Hepatocyte (in vitro differentiated cells): Measurements from ENCODE around the gene DNTT. TPM values are rescaled to one million over a fixed set of nuclear protein-coding genes. Genes with fewer than 3 reads are reported as not detected.

Source experiments
- DNase-seq: peaks from one replicate; pipeline ENCODE4 v3.0.0-alpha.2; 2016; ENCODE audit warnings: low spot score
- H2AFZ ChIP-seq: fragments of 200-600 bp; sonication (generic); 2 replicates; pipeline ENCODE4 v1.6.0; 2016; ENCODE audit warnings: antibody characterized with exemption, mild to moderate bottlenecking
- H3K27ac ChIP-seq: fragments of 200-600 bp; sonication (generic); 2 replicates; pipeline ENCODE4 v1.5.1; 2016; ENCODE audit warnings: mild to moderate bottlenecking
- H3K27me3 ChIP-seq: fragments of 200-600 bp; sonication (generic); 2 replicates; pipeline ENCODE4 v1.6.1; 2016
- H3K36me3 ChIP-seq: fragments of 200-600 bp; sonication (generic); replicated peaks from 2 replicates; pipeline ENCODE4 v1.5.1; 2016; ENCODE audit warnings: low read depth; ENCODE audit not compliant: insufficient read depth
- H3K4me1 ChIP-seq: fragments of 200-600 bp; sonication (generic); 2 replicates; pipeline ENCODE4 v1.5.1; 2016; ENCODE audit warnings: mild to moderate bottlenecking, moderate library complexity; ENCODE audit not compliant: insufficient read depth
- H3K4me2 ChIP-seq: fragments of 200-600 bp; sonication (generic); 2 replicates; pipeline ENCODE4 v1.6.0; 2016
- H3K4me3 ChIP-seq: fragments of 200-600 bp; sonication (generic); 2 replicates; pipeline ENCODE4 v1.5.1; 2016; ENCODE audit warnings: mild to moderate bottlenecking
- H3K79me2 ChIP-seq: fragments of 200-600 bp; sonication (generic); 2 replicates; pipeline ENCODE4 v1.6.0; 2017; ENCODE audit warnings: mild to moderate bottlenecking
- H3K9me2 ChIP-seq: fragments of 200-600 bp; sonication (generic); replicated peaks from 2 replicates; pipeline ENCODE4 v1.6.0; 2017; ENCODE audit warnings: mild to moderate bottlenecking; ENCODE audit not compliant: insufficient read depth
- H3K9me3 ChIP-seq: fragments of 200-600 bp; sonication (generic); 2 replicates; pipeline ENCODE4 v1.5.1; 2016; ENCODE audit warnings: low read depth, mild to moderate bottlenecking
- H4K20me1 ChIP-seq: fragments of 200-600 bp; sonication (generic); 2 replicates; pipeline ENCODE4 v1.6.0; 2016; ENCODE audit warnings: mild to moderate bottlenecking; ENCODE audit not compliant: insufficient read depth, poor library complexity, severe bottlenecking
- EZH2 ChIP-seq: fragments of 200-600 bp; sonication (generic); IDR thresholded peaks from 2 replicates; pipeline ENCODE4 v1.6.1; 2016; ENCODE audit warnings: antibody characterized with exemption, mild to moderate bottlenecking, borderline replicate concordance
- EZH2phosphoT487 ChIP-seq: fragments of 200-600 bp; sonication (generic); IDR thresholded peaks from one replicate; pipeline ENCODE4 v1.6.1; 2018; ENCODE audit warnings: antibody characterized with exemption, mild to moderate bottlenecking, low read depth, moderate library complexity; ENCODE audit not compliant: unreplicated experiment, severe bottlenecking
- WGBS: methylation state at CpG from one replicate; pipeline ENCODE4 v1.1.6; 2016; ENCODE audit warnings: low lambda C conversion rate; ENCODE audit errors: missing lambda C conversion rate; 5-methylcytosine and 5-hydroxymethylcytosine counted together
- polyA plus RNA-seq: library from polyadenylated mRNA; unstranded; fragments of >200 nt; fragmentation: Nextera tagmentation; extraction: Ambion mirVana; gene quantifications from 2 replicates; pipeline ENCODE4 v1.2.1, GENCODE V29; 2016
- total RNA-seq: library from RNA; depleted of rRNA; stranded (reverse); fragments of >200 nt; gene quantifications from 2 replicates; pipeline ENCODE4 v1.2.3, GENCODE V29; 2014
- TF ChIP-seq, protein P1 (sequence below): fragments of 200-600 bp; sonication (generic); IDR thresholded peaks from 2 replicates; pipeline ENCODE4 v1.5.1; 2016; ENCODE audit warnings: antibody characterized with exemption, mild to moderate bottlenecking; ENCODE audit not compliant: poor library complexity

Gene DNTT
- total and polyA plus RNA-seq, 2 experiments from 2014 or later = 0.10 TPM; not detected in 1

DNA sequence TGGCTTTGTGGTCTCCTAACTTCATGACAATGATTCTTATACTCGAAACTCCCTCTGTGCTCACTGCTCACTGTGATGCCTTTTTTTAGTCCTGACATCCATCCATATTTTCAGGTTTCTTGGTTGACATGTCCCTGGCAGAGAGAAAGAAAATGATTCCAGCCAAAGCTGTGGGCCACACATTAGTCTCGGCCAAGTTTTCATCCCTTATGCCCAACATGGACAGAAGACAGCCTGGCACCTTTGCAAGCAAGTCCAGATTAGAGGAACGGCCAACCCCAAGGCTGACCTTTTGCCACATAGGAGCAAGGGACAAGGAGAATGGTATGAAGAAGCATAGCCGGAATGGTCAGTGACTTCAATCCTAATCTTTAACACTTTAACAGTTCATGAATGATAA lies 63.2 kb downstream of the DNTT start:
- H3K36me3 ChIP-seq = no peaks in the 10 kb centered on the region
- no peak overlapping the region for H3K4me3 ChIP-seq
- H3K9me2 ChIP-seq = no peaks in the 10 kb centered on the region
- H3K27me3 ChIP-seq = no peaks in the 10 kb centered on the region
- no peak overlapping the region for H3K4me2 ChIP-seq
- no peaks in the 10 kb centered on the region for H3K79me2 ChIP-seq
- no peak for DNase-seq
- no peak for TF ChIP-seq EZH2
- TF ChIP-seq, protein P1, sequence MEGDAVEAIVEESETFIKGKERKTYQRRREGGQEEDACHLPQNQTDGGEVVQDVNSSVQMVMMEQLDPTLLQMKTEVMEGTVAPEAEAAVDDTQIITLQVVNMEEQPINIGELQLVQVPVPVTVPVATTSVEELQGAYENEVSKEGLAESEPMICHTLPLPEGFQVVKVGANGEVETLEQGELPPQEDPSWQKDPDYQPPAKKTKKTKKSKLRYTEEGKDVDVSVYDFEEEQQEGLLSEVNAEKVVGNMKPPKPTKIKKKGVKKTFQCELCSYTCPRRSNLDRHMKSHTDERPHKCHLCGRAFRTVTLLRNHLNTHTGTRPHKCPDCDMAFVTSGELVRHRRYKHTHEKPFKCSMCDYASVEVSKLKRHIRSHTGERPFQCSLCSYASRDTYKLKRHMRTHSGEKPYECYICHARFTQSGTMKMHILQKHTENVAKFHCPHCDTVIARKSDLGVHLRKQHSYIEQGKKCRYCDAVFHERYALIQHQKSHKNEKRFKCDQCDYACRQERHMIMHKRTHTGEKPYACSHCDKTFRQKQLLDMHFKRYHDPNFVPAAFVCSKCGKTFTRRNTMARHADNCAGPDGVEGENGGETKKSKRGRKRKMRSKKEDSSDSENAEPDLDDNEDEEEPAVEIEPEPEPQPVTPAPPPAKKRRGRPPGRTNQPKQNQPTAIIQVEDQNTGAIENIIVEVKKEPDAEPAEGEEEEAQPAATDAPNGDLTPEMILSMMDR = no peak
- no peak for TF ChIP-seq EZH2phosphoT487
- 91% methylated on average over 4 of the region's 4 CpGs for WGBS
- no peaks in the 10 kb centered on the region for H3K4me1 ChIP-seq
- H4K20me1 ChIP-seq = no peaks in the 10 kb centered on the region
- no peak overlapping the region for H3K27ac ChIP-seq
- H2AFZ ChIP-seq = no peak overlapping the region
- H3K9me3 ChIP-seq = no peaks in the 10 kb centered on the region

DNA sequence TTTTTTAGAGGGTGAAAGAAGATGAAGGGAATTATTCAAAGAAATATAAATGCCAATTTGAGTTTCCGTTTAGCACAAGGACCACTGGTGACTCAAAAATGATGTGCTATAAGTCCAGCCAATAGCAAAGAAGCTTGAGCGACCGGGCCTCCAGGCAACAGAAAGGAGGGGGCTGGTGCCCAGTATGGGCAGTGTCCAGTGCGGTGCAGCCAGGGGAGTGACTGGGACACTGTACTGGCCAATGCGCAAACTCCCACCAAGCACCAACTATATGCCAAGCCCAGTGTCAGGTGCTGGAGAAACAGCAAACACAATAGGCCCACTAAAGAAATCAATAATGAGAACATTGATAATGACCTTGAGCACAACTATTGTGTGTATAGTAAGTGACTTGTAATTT lies 64.7 kb downstream of the DNTT start:
- H3K79me2 ChIP-seq = no peaks in the 10 kb centered on the region
- TF ChIP-seq EZH2 = no peak
- TF ChIP-seq, protein P1 = no peak
- no peak for TF ChIP-seq EZH2phosphoT487
- H3K4me3 ChIP-seq = no peak overlapping the region
- no peaks in the 10 kb centered on the region for H3K27me3 ChIP-seq
- H2AFZ ChIP-seq = no peak overlapping the region
- no peaks in the 10 kb centered on the region for H3K9me2 ChIP-seq
- H3K36me3 ChIP-seq = no peaks in the 10 kb centered on the region
- H3K4me2 ChIP-seq = no peak overlapping the region
- H3K27ac ChIP-seq = no peak overlapping the region
- H4K20me1 ChIP-seq = no peaks in the 10 kb centered on the region
- H3K9me3 ChIP-seq = no peaks in the 10 kb centered on the region
- no peak for DNase-seq
- no peaks in the 10 kb centered on the region for H3K4me1 ChIP-seq
- WGBS = 91% methylated on average over 5 of the region's 5 CpGs

DNA sequence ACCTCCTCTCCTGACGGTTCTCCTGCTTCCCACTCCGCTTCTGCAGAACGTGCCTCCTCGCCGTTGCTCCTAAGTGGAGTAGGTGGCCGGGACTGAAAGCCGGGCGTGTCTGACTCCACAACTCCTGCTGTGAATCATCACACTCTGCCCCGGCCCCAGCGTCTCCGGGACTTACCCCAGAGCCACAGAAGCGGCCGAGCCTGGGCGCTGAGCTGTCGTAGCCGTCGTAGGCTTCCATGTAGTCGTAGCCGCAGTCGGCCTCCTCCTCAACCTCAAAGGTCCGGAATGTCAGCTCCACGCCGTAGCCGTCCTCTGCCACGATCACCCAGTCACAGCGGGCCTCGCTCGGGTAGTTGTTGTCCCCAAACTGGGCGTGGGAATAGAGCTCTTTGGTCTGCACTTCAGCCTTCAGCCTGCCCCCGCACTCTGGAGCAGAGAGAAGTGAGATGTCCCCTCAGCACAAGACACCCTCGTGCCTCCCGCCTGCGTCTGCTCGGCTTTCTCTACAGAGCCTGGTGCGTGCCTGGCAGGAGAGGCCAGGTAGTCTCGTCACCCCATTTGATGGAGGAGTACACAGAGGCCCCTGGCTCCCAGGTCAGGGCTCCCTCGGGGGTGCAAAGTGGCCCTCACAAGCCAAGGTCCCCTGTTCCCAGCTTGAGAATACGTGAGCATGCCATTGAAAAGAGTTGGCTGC lies 65.8 kb downstream of the DNTT start:
- Histone ChIP-seq H3K36me3 (no peaks in the 10 kb centered on the region), H3K4me1 (no peaks in the 10 kb centered on the region), H3K79me2 (no peaks in the 10 kb centered on the region), H3K27ac (no peak overlapping the region), H4K20me1 (no peaks in the 10 kb centered on the region), H2AFZ (no peak overlapping the region), H3K9me3 (no peaks in the 10 kb centered on the region), H3K9me2 (no peaks in the 10 kb centered on the region), H3K4me2 (no peak overlapping the region), H3K4me3 (no peak overlapping the region), H3K27me3 (no peaks in the 10 kb centered on the region)
- TF ChIP-seq, protein P1 = no peak
- TF ChIP-seq EZH2phosphoT487 = no peak
- TF ChIP-seq EZH2 = no peak
- 86% methylated on average over 38 of the region's 38 CpGs for WGBS
- DNase-seq = peak; percentile 28
